ENCODE measurements around the gene SIPA1L3. TPM values are rescaled to one million over a fixed set of nuclear protein-coding genes. Genes with fewer than 3 reads are reported as not detected.

SIPA1L3 gene
- total RNA-seq, 1 experiment from 2014 or later = 30.4 TPM

DNA sequence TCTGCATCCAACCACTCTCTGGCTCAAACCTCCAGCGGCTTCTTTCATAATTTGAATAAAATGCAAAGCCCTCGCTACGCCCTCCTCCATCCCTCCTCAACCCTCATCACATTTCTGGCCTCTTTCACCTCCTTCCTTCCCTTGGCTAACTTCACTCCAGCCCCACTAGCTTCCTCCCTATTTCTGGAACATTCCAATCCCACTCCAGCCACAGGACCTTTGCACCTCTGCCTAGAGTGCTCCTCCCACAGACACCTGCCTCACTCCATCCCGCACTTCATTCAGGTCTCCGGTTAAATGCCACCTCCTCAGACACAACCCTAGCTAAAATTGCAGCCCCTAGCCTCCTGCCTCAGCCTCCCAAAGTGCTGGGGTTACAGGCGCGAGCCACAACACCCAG lies 324.9 kb downstream of the SIPA1L3 start:
- no peak for DNase-seq (ENCODE audit: low read depth)

DNA sequence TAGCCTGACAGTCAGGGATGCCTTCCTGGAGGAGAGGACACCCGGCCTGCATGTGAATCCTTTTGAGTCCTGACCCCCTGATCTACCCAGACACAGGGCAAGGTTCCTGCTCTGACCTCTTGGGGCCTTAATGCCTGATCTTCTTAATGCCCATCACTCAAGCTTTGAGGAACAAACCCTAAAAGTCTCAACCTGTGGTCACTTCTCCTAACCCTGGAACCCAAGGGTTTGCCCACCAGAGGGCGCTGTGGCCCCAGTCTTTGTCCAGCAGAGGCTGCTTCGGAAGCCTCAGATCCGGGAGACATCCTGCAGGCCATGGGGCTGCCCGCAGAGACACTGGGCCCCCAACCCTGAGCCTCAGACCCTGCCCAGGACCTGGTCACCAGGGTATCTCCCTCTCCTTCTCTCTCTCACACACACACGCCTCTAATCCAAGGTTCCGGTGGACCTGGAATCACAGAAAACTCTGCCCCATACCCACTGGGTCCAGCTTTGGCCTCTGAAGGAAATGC lies 326.8 kb downstream of the SIPA1L3 start:
- peak; percentile 60 for DNase-seq (ENCODE audit: low read depth)

DNA sequence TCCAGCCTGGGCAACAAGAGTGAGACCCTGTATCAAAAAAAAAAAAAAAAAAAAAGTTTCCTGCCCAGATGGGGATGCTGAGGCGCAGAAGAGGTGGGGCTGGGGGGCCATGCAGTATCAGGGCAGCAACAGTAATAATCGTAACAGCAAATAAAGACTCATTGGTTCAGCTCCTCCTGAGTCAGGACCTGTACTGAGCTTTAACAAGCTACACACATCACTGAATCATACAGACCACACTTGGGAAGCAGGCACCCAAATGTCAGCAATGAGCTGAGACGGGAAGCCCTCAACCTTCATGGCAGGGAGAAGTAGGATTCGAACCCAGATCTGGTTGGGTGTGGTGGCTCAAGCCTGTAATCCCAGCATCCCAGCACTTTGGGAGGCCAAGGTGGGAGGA lies 327.6 kb downstream of the SIPA1L3 start:
- DNase-seq (ENCODE audit: low read depth) = no peak

DNA sequence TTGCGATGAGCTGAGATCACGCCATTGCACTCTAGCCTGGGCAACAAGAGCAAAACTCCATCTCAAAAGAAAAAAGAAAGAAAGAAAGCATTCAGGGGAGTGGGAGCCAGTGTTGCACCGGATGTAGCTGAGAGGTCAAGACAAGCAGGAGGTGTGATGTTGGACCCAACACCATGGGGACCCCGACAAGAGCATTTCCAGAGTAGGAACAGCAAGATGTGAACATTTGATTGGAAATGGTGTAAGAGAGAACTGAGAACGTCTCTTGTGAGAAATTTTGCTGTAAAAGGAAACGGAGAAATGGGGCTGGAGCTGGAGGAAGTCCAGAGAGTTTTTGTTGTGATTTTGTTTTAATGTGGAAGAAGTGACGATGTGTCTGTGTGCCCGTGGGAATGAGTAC lies 332.8 kb downstream of the SIPA1L3 start:
- no peak for DNase-seq (ENCODE audit: low read depth)

DNA sequence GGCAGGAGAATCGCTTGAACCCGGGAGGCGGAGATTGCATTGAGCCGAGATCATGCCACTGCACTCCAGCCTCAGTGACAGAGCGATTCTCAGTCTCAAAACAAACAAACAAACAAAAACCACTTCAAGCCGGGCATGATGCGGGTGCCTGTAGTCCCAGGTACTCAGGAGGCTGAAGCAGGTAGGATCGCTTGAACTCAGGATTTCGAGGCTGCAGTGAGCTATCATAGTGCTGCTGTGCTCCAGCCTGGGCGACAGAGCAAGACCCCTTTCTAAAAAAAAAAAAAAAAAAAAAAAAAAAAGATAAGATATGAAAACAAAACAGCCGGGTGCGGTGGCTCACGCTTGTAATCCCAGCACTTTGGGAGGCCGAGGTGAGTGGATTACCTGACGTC lies 336.3 kb downstream of the SIPA1L3 start:
- no peak for DNase-seq (ENCODE audit: low read depth)

DNA sequence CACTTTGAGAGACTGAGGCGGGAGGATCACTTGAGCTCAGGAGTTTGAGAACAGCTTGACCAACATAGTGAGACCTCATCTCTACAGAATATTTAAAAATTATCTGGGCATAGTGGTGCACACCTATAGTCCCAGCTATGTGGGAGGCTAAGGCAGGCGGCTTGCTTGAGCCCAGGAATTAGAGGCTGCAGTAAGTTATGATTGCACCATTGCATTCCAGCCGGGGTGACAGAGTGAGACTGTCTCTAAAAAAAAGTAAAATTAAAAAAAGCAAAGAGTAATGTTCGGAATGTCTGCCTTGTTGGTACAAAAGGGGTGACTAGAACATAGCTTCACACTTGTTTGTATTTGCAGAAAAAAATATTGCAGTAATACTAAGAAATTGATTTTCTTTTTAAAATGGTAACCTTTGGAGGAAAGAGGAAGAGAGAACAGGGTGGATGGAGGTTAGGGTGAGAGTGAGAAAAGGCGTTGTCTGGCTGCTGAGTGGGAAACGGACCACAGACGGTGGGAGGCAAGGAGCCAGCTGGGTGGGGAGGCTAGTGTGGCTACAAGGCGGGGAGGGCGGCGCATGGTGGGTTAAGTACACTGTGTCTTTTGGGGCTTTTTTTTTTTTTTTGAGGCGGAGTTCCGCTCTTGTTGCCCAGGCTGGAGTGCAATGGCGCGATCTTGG lies 339.0 kb downstream of the SIPA1L3 start:
- DNase-seq (ENCODE audit: low read depth) = no peak

DNA sequence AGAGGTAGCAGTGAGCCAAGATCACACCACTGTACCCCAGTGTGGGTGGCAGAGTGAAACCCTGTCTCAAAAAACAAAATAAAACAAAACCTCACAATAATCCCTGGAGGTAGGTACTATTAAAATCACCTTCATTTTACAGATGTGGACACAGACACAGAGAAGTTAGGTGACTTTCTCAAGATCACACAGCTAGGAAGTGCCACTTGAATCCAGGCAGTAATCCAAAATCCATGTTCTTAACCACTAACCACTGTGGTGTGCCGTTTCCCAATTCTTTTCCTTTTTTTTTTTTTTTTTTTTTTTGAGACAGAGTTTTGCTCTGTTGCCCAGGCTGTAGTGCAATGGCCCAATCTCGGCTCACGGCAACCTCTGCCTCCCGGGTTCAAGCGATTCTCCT lies 340.1 kb downstream of the SIPA1L3 start:
- no peak for DNase-seq (ENCODE audit: low read depth)

DNA sequence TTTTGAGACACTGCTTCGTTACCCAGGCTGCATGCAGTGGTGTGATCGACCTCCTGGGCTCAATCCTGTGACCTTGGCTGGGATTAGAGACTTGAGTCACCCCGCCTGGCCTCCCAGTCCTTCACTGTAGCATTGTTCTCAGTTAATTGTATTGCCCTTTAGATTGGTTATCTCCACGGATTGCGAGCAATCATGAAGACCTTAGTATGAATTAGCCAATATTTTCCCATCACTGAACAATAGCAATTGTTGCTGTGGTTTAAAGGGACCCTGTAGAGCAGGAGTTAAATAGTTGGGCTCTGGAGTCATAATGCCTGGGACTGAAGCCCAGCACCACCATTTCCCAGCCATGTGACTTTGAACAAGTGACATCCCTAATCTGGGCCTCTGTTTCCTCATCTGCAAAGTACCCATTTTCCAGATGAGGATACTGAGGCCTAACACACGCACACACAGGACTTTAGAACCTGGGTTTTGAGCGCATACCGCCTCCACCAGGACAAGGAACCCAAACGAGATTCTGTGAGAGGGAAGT lies 340.8 kb downstream of the SIPA1L3 start:
- no peak for DNase-seq (ENCODE audit: low read depth)

DNA sequence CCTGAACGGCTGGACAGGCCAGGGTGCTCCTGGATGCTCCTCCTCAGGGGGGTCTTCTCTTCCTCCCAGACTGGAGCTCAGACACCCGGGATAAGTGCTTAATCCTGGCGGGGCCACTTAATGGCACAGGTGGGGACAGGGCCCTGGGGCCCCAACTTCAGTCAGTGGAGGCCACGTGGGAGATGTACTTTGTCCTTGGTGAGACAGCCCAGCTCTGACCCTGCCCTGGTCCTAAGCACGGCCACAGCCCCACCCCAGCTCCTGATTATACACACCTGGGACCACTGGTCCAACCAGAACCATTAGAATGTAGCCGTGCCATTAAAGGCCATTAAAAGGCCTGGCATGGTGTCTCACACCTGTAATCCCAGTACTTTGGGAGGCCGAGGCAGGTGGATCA lies 341.4 kb downstream of the SIPA1L3 start:
- no peak for DNase-seq (ENCODE audit: low read depth)

DNA sequence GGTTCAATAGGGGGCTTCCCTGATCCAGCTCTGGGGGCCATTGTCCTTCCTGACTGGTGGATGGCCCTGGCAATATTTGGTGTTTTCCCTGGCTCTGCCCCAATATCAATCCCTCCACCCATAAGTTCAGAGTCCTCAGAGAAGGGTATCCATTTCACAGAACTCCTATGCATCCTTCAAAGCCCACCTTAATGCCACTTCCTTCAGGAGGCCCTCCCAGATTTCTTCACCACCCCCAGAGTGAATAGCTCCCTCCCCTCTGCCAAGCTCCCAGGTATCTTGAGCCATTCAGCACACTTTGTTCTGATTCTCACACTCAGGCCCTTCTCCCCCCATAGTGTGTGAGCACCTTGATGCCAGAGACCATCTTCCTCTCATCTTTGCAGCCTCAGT lies 343.4 kb downstream of the SIPA1L3 start:
- no peak for DNase-seq (ENCODE audit: low read depth)

DNA sequence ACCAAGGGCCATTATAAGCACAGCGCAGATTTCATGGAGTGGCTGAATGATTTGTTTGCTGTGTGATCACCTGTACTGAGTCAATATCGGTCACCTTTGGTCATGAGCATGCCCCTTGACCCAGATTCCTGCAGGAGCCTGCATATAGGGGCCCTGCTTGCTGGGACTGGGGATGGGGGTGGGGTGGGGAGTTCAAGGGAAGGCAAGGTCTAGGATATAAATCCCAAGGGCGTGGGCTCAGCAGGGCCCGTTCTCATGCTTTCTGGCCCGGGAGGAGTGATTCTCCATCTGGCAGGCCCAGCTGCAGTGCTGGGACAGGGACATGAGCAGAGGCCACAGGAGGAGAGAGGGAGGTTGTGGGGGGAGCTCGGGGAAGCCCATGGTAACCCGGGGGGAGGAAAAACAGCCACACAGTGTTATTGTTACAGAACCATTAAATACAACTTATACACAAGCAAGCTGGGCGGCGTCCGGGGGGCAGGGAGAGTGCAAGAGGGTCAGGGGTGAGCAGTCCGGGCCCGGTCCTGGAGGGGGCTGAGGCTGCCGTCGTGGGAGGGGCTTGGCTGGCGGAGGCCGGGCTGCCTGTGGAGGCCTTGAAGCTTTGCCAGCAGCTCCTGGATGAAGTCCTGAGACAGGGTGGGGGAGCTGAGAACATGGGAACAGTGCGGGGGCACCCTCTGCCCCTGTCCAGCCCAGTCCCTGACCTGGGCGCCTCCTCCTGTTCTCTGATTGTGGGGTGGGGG lies 344.0 kb downstream of the SIPA1L3 start:
- DNase-seq (ENCODE audit: low read depth) = no peak

DNA sequence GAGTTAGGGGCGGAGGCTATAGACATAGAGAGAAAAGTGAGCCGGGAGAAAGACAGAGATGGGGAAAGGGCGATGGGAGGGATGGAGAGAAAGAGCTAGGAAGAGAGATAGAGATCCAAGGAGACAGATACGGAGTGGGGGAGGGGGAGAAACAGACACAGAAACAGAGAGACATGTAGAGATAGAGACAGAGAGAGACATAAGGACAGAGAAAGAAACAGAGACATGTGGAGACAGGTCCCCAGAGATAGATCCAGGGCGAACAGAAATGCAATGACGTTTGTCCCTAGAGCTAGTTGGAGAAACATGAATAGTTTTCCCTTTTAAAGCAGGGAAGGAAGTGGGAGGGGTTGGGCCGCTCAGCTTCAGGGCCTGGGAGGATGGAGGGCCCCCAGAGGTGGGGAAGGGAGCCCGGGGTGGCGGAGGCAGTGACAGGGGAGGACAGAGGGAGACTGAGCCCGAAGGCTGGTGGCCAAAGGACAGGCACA lies 344.6 kb downstream of the SIPA1L3 start:
- no peak for DNase-seq (ENCODE audit: low read depth)

DNA sequence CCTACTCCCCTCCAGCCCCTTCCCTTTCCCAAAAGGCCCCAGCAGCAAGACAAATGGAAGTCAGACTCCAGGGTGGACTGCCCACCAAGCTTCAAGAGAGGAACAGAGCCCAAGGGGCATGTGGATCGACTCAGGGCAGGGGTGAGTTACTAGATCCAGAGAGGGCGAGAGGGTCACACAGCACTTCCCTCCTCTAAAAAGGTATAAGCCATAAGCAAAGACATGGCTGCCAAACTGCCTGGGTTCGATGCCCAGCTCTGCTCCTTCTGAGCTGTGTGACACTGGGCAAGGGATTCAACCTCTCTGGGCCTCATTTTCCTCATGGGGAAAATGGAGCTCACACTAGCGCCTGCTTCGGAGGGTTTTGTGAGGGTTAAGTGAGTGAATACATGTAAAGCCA lies 345.4 kb downstream of the SIPA1L3 start:
- no peak for DNase-seq (ENCODE audit: low read depth)

DNA sequence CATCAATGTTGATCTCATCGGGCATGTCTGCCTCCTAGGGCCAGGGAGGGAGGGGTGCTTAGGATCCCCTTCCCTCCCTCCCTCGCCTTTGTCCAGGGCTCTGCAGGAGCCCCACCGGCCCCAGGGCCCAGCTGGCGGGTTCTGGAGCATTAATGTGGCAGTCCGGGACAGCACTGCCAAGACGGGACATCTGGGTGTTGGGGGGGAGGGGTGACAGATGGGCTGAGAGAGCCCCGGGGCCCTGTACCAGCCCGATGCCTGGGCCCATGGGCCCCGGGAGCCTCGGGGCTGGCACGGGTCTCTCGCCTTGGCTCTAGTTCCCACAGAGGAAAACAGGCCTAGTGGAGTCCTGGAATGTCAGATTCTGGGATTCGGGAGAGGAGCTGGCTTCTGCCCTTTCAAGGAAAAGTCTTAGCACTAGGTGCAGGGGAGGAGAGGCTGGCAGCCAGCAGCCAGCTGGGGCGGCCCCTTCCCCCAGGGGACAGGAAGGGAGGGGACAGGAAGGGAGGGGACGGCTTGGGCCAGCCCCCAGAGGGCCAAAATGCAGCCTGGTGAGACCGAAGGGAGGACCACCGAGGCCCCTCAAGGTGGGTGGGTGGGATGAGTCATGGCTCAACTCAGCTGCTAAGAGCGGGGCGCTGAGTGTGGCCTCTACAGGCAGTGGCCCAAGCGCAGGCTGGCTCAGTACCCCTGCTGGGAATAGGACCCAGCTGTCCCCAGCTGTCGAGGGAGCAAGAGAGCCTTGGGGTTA lies 346.1 kb downstream of the SIPA1L3 start:
- DNase-seq (ENCODE audit: low read depth) = no peak

DNA sequence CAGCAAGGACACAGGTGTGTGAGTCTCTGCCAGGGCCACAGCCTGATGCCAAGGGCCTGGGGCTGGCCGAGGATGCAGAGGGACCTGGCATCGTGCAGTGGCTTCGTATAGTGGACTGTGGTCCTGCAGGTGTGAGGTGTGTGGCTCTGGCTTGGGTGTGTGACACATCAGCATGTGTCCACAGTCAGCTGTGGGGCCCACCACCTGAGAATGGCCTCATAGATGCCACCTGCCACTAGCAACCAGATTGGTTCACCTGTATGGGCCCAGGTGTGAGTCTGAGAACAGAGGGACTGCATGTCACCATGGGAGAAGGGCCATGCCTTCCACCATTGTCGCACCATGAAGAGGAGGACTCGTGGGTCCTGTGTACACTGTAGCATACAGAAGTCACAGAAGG lies 346.8 kb downstream of the SIPA1L3 start:
- no peak for DNase-seq (ENCODE audit: low read depth)

DNA sequence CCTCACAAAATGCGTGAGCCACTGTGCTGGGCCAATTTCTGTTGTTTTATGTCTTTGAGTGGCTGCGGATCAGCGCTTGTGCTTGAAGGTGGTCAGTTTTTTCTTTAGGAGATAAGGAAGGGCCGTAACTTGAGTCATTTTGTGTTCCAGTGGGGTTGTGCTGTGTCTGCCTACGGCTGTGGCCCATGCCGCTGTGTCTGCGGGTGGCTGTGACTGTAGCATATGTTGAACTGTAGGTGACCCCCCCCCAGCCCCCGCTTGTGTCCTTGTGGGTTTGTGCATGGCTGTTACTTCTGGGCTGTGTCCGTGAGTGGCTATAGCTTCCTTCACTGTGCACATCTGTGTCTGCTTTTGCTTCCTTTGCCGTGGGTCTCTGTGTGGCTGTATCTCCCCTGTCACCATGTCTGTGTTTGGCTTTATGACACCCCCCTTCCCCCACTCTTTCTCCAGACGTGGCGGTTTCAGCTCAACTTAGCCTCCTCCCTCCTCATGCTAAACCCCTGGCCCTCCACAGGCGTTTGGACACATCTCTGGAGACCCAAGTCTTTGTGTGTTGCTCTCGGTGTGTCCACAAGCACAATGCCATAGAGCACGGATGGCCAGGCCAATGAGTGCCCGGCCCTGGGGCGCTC lies 348.5 kb downstream of the SIPA1L3 start:
- no peak for DNase-seq (ENCODE audit: low read depth)

Other genes starting within 250 kb of the SIPA1L3 start
- 4.7 and 6.1 TPM in 2 replicates for gene ZNF607, start 187.4 kb upstream of the SIPA1L3 start, total RNA-seq (2014; rRNA removed)
- gene ZNF573, start 127.6 kb upstream of the SIPA1L3 start, total RNA-seq (2014; rRNA removed) = 6.9 and 7.5 TPM in 2 replicates
- not detected in 2 replicates for gene WDR87, start 614 bp upstream of the SIPA1L3 start, total RNA-seq (2014; rRNA removed)